Right lobe of liver (tissue), 4 donors: ENCODE results near the gene CLPSL2.

Experiments used
- POLR2A ChIP-seq: fragments of 450-650 bp; IDR thresholded peaks from one replicate; pipeline ENCODE4 v1.6.1; 2017; ENCODE audit warnings: antibody characterized with exemption, mild to moderate bottlenecking
- TF ChIP-seq, protein P1 (sequence below), 4 donors: fragments of 200-600 bp in 3 of 4; fragments of 450-650 bp in 1 of 4; IDR thresholded peaks; one replicate each; pipeline versions ENCODE4 v1.5.1 to v1.8.0; 2016 to 2022; ENCODE audit warnings: antibody characterized with exemption in 4 of 4, mild to moderate bottlenecking in 2 of 4
- donor health status: DM: no; HTN: no; CAD: no.
- donor health status: DM: no; HTN: no; CAD: no.
- donor health status: DM: no; HTN: yes; CAD: no.

GRCh38 chr6:35771343-35771627 is 5.1 kb upstream of the CLPSL2 start:
- TF ChIP-seq, protein P1, sequence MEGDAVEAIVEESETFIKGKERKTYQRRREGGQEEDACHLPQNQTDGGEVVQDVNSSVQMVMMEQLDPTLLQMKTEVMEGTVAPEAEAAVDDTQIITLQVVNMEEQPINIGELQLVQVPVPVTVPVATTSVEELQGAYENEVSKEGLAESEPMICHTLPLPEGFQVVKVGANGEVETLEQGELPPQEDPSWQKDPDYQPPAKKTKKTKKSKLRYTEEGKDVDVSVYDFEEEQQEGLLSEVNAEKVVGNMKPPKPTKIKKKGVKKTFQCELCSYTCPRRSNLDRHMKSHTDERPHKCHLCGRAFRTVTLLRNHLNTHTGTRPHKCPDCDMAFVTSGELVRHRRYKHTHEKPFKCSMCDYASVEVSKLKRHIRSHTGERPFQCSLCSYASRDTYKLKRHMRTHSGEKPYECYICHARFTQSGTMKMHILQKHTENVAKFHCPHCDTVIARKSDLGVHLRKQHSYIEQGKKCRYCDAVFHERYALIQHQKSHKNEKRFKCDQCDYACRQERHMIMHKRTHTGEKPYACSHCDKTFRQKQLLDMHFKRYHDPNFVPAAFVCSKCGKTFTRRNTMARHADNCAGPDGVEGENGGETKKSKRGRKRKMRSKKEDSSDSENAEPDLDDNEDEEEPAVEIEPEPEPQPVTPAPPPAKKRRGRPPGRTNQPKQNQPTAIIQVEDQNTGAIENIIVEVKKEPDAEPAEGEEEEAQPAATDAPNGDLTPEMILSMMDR (IDR thresholded peaks at IDR 0.05): no peak
- no peak for TF ChIP-seq POLR2A
